ENCODE data around the gene TARDBP. TPM values are rescaled to one million over a fixed set of nuclear protein-coding genes. Genes with fewer than 3 reads are reported as not detected.
A peak's percentile ranks its signal among the peaks of the same experiment; 100 is the strongest.
"Not testable (repeated sequence)": the region's sequence is repeated elsewhere in the genome, so short reads cannot be mapped to it uniquely, and the experiment has no call there.

TARDBP gene
- 102 and 107 TPM in 2 replicates for total RNA-seq (2014; rRNA removed; shearing (Covaris generic))

GRCh38 chr1:11012260-11013159 is at the start of gene TARDBP:
Gene TARDBP, plus strand, starts transcription at chr1:11012654. Its CDS starts 1,074 bp downstream, at chr1:11013728.
- DNase-seq (ENCODE audit: low read depth) = peak; percentile 94

DNA sequence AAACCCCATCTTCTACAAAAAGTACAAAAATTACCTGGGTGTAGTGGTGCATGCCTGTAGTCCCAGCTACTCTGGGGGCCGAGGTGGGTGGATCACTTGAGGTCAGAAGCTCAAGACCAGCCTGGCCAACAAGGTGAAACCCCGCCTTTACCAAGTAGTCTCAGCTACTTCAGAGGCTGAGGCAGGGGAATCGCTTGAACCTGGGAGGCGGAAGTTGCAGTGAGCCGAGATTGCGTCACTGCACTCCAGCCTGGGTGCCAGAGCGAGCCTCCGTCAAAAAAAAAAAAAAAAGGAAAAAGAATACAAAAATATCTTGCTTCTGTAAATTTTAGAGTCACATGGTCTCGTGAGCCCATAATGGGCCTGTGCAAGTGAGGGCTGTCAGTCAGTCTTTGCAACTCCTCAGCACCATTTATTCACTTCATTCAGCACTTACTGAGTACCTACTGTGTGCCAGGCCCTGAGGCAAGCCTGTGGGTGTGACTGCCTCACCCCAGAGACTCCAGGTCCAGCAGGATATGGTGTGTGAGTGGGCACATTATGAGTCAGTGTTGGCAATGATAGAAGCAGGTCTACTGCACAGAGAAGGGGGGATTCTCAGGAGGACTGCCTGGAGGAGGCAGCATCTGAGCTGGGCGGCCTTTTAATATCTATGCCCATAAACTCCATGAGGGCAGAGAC is 46.8 kb upstream of the TARDBP start:
- DNase-seq (ENCODE audit: low read depth) = peak; percentile 52

- DNase-seq (ENCODE audit: low read depth) = no peak
Measured at GRCh38 chr1:10967090-10967489, 45.4 kb upstream of the TARDBP start.

- DNase-seq (ENCODE audit: low read depth) = no peak
Measured at GRCh38 chr1:10968411-10968826, 44.0 kb upstream of the TARDBP start.

- DNase-seq (ENCODE audit: low read depth) = no peak
Measured at GRCh38 chr1:10969267-10969970, 43.0 kb upstream of the TARDBP start.

GRCh38 chr1:10969971-10970332 is 42.5 kb upstream of the TARDBP start:
- DNase-seq (ENCODE audit: low read depth) = no peak

GRCh38 chr1:10973552-10973951 is 38.9 kb upstream of the TARDBP start:
- peak; percentile 52 for DNase-seq (ENCODE audit: low read depth)

- no peak for DNase-seq (ENCODE audit: low read depth)
Measured at GRCh38 chr1:10973956-10974881, 38.2 kb upstream of the TARDBP start.

GRCh38 chr1:10975567-10976326 is 36.7 kb upstream of the TARDBP start:
- DNase-seq (ENCODE audit: low read depth) = peak; percentile 89

- DNase-seq (ENCODE audit: low read depth) = no peak
Measured at GRCh38 chr1:10978719-10979118, 33.7 kb upstream of the TARDBP start.

DNA sequence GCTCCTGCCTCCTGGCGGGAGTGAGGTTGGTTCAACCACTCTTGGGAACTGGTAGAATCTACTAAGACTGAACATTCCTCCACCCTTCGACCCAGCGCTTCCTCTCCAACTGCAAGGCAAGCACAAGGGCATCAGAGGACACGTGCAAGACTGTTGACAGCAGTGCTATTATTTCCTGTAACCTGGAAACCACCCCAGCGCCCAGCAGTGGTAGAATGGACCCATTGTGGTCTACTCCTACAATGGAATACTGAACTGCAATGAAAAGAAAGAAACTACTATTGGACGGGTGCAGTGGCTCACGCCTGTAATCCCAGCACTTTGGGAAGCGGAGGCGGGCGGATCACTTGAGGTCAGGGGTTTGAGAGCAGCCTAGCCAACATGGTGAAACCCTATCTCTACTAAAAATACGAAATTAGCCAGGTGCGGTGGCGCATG is 33.0 kb upstream of the TARDBP start:
- DNase-seq (ENCODE audit: low read depth) = peak; percentile 58

GRCh38 chr1:10980094-10980577 is 32.3 kb upstream of the TARDBP start:
- DNase-seq (ENCODE audit: low read depth) = peak; percentile 85

DNA sequence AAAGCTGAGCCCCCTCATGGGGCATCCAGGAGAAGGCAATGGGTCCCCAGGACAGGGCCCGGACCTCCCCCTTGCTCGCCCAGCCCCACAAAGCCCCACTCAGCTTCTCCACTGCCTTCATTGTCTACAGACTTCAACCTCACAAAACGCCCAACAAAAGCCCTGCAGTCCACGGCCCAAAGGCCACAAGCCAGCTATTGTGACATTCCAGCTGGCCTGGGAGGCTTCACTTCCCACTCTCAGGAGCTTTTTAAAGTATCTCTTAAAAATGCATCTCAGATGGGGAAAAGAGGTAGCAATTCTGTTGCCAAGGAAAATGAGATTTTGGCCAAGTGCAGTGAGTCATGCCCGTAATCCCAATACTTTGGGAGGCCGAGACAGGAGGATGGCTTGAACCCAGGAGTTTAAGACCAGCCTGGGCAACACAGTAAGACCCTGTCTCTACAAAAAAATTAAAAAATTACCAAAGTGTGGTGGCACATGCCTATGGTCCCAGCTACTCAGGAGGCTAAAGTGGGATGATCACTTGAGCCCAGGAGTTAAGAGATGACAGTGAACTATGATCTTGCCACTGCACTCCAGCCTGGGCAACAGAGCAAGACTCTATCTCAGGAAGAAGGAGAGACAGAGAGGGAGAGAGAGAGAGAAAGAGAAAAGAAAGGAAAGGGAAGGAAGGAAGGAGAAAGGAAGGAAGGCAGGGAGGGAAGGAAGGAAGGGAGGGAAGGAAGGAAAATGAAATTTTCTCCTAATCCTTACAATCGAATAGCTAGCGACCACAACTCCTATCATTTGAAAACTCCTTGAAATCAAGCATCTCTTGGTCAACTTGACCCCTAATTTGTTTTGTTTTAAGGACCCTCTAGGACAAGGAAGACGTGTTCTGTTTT is 31.4 kb upstream of the TARDBP start:
- DNase-seq (ENCODE audit: low read depth) = no peak

GRCh38 chr1:10986525-10986890 is 25.9 kb upstream of the TARDBP start:
- DNase-seq (ENCODE audit: low read depth) = no peak

GRCh38 chr1:10987840-10988417 is 24.5 kb upstream of the TARDBP start:
- DNase-seq (ENCODE audit: low read depth) = no peak

GRCh38 chr1:10989095-10989494 is 23.4 kb upstream of the TARDBP start:
- DNase-seq (ENCODE audit: low read depth) = no peak

- DNase-seq (ENCODE audit: low read depth) = not testable (repeated sequence)
Measured at GRCh38 chr1:10989920-10990516, 22.4 kb upstream of the TARDBP start.

DNA sequence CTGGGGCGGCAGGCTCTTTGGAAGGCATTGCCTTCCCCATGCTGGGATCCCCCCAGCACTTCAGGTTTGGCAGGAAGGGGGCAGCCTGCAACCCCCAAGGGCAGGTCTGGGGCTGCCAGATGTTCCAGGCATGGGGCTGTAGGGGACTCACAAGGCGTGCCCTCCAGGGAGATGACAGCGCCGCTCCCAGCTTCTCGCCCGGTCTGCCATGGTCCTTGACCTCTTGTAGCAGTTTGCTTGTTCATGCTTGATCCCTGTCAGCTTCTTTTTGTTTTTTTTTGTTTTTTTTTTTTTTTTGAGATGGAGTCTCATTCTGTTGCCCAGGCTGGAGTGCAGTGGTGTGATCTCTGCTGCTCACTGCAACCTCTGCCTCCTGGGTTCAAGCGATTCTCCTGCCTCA is 21.6 kb upstream of the TARDBP start:
- DNase-seq (ENCODE audit: low read depth) = no peak

Data from Daoy (cell line).